ENCODE measurements around the gene PAQR5.

PAQR5 gene

DNA sequence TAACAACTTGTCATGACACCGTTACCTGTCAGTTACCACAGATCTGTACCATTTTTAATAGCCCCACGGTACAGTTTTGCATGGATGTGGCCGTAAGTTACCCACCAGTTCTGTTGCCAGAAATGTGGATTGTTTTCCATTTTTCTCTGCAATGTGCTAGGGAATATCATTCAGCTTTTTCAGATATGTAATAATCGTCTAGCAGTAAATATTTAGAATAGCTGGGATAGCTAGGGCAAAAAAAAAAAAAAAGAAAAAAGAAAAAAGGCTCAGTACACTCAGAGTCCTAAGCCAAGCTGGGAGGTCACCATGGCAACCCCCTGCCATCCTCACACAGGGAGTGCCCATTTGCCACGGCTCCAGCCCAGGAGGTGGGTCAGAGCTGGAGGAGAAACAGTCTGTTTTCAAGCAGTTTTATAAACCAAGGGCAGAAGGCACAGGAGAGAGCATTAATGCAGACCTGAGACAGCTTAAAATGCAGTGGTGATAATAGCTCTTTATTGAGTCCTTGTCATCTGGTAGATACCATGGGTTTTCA lies 25.2 kb downstream of the PAQR5 start:
- H3K4me3 ChIP-seq (ENCODE audit: low read length): no peak overlapping the region
- no peak for TF ChIP-seq CTCF (IDR thresholded peaks at IDR 0.05; ENCODE audit: insufficient read depth, low read depth, low read length, missing control alignments)
- DNase-seq (ENCODE audit: low read depth): no peak

- no peak overlapping the region for H3K4me3 ChIP-seq (ENCODE audit: low read length)
- no peak for DNase-seq (ENCODE audit: low read depth)
- no peak for TF ChIP-seq CTCF (IDR thresholded peaks at IDR 0.05; ENCODE audit: insufficient read depth, low read depth, low read length, missing control alignments)
Observed at GRCh38 chr15:69324565-69324964, 25.9 kb downstream of the PAQR5 start.

DNA sequence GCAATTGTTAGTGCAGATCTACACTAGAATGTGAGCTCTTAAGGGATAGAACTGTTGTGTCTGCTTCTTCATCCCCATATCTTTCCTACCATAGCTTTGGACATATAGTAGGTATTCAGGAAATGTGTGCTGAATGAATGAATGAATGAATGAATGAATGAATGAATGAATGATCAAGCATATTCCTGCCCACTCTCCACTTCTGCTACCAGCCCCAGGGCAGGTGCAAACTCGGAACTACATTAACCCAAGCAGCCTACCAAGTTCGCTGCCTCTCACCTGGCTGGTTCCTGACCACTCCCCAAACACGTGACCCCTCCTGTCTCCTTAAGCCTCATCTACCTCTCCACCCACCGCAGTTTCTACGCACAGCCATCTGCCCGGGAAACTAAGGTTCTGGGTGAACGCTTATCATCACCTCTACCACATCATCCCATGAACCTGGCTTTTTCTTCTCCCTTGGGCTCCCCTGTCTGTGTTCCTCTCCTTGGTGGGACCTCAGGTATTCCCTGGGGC lies 26.8 kb downstream of the PAQR5 start:
- no peak for TF ChIP-seq CTCF (IDR thresholded peaks at IDR 0.05; ENCODE audit: insufficient read depth, low read depth, low read length, missing control alignments)

DNA sequence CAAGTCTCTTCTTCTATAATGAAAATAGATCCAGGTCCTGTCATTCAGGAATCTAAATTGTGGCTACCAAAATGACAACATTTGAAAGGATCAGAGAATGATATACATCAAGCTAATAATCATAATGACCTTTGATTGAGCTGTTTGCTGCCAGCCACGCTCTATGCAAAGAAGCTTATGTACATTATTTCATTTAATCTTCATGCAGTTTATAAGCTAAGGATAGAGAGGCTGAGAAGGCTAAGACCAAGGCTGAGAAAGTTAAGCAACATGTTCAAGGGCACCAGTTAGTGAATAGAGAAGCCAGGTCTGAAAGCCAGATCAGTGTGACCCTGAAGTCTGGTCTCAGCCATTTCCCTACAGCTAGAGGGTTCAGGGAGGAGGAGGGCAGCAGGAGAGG lies 29.4 kb downstream of the PAQR5 start:
- no peak for DNase-seq (ENCODE audit: low read depth)
- no peak for TF ChIP-seq CTCF (IDR thresholded peaks at IDR 0.05; ENCODE audit: insufficient read depth, low read depth, low read length, missing control alignments)

More for the DNA sequence above, 26.8 kb downstream of the PAQR5 start:
- no peak overlapping the region for H3K4me3 ChIP-seq (ENCODE audit: low read length)
- no peak for DNase-seq (ENCODE audit: low read depth)

GRCh38 chr15:69328739-69329138 lies 30.0 kb downstream of the PAQR5 start:
- no peak overlapping the region for H3K4me3 ChIP-seq (ENCODE audit: low read length)
- peak; percentile 70 for DNase-seq (ENCODE audit: low read depth)
- no peak for TF ChIP-seq CTCF (IDR thresholded peaks at IDR 0.05; ENCODE audit: insufficient read depth, low read depth, low read length, missing control alignments)

More for the DNA sequence above, 29.4 kb downstream of the PAQR5 start:
- no peak overlapping the region for H3K4me3 ChIP-seq (ENCODE audit: low read length)

DNA sequence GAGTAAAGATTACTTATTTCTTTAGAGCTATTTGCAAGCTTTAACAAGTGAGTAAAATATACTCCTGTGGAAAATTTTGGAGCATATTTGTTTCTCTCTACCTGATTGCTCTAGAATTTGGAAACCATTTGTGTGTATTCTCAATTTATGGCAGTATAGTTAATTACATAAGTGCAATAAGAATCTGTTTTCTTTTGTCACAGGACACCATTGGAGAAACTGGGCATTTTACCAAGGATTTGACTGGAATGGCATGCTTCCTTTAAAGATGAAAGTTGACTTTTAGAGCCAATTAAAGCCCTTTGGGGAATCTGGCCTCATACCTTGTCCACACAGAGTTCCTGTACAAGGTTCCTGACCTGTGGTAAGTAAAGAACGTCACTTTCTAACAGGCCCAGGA lies 38.4 kb downstream of the PAQR5 start:
- no peak overlapping the region for H3K4me3 ChIP-seq (ENCODE audit: low read length)
- no peak for TF ChIP-seq CTCF (IDR thresholded peaks at IDR 0.05; ENCODE audit: insufficient read depth, low read depth, low read length, missing control alignments)
- no peak for DNase-seq (ENCODE audit: low read depth)

Data from epithelial cell of esophagus (primary cell).